EH (cell line): Measurements from ENCODE around the gene PPID.
"Not testable (repeated sequence)": the region's sequence is repeated elsewhere in the genome, so short reads cannot be mapped to it uniquely, and the experiment has no call there.

Source experiments
- DNase-seq: peaks from one replicate; pipeline ENCODE4 v3.0.0-alpha.2; 2015; ENCODE audit warnings: low read depth

PPID gene

DNA sequence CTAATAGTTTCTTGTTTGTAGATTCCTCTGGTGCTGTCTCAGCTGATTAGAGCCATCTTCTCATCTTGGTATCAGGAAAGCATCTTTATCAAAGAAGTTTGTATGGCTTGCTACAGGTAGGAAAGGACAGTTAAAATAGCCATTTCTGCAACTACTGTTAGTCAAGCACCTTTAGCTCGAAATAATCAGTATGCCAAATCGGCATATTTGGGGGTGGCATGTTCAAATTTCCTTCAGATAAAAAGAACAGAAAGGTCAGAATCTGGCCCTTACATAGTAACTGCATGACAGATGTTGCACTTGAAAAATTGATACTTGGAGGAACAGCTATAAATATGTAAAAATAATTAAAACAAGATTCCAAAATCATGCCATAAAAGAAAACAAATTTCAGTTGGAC, 56.3 kb downstream of the PPID start:
- DNase-seq, result no peak

DNA sequence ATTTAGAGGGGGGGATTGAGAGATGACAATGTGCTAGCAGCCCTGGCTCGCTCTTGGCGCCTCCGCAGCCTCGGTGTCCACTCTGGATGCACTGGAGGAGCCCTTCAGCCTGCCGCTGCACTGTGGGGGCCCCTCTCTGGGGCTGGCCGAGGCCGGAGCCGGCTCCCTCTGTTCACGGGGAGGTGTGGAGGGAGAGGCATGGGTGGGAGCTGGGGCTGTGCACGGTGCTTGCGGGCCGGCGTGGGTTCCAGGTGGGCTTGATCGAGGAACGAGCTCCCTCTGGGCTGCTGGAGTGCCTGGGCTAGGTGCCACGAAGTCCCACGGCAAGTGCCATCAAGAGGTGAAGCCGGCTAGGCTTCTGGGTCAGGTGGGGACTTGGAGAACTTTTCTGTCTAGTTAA, 58.4 kb downstream of the PPID start:
- DNase-seq, result no peak

DNA sequence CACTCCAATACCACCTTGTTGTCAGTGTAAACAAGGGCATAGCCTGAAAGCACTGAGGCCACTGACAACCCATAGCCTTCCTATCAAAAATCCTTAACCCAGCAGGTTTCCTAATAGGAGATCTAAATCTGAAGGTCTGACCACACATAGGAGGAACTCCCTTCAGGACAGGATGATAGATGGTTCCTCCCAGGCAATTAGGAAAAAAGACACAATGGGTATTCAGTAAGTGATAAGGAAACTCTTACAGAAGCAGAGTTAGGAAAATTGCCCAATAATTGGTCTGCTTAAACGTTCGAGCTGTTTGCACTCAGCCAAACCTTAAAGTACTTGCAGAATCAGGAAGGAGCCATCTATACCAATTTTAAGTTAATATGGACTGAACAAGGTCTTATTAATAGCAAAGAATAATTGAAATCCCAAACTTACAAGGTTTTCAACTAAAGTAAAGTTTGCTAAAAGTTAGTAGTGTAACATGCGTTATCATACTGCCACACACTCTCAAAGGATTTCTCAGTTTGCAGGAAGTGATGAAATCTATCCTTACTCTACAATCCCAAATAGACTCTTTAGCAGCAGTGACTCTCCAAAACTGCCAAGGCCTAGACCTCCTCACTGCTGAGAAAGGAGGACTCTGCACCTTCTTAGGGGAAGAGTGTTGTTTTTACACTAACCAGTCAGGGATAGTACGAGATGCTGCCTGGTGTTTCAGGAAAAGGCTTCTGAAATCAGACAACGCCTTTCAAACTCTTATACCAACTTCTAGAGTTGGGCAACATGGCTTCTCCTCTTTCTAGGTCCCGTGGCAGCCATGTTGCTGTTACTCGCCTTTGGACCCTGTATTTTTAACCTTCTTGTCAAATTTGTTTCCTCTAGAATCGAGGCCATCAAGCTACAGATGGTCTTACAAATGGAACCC, 59.2 kb downstream of the PPID start:
- DNase-seq, result not testable (repeated sequence)

DNA sequence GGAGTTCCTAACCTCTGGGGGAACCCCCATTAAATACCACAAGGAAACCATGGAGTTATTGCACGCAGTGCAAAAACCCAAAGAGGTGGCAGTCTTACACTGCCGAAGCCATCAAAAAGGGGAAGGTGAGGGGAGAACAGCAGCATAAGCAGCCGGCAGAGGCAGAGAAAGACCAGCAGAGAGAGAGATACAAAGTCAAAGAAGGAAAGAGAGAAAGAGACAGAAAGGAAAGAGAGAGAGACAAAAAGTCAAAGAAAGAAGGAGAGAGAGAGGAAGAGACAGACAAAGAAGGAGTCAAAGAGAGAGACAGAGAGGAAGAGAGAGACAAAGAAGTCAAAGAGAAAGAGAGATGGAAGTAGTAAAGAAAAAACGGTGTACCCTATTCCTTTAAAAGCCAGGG, 59.9 kb downstream of the PPID start:
- DNase-seq, result not testable (repeated sequence)
